Omental fat pad (tissue), 4 donors: ENCODE results near the gene SYCE3. TPM values are rescaled to one million over a fixed set of nuclear protein-coding genes. Genes with fewer than 3 reads are reported as not detected.

Experiments
- total RNA-seq, 4 donors: library from RNA; depleted of rRNA; stranded (reverse); fragments of >200 nt; gene quantifications; one replicate each; pipeline ENCODE4 v1.1.0, GENCODE V29; 2016

The SYCE3 gene
- total RNA-seq, 4 donors from 2014 or later: not detected

Other genes starting within 250 kb of the SYCE3 start
- gene DENND6B, start 235.9 kb downstream of the SYCE3 start, total RNA-seq: 1 to 10 TPM; 2.2 to 3.1 (median 2.7) TPM
- 10 to 100 TPM; 35.6 to 64.6 (median 41.7) TPM for gene PPP6R2, start 219.6 kb downstream of the SYCE3 start, total RNA-seq
- gene SBF1, start 87.9 kb downstream of the SYCE3 start, total RNA-seq: 10 to 100 TPM; 37.5 to 66.8 (median 43.8) TPM
- gene ADM2, start 81.4 kb downstream of the SYCE3 start, total RNA-seq: under 1 TPM in 1 of 4 donors, not detected in 3; 0.12 TPM
- gene MIOX, start 76.1 kb downstream of the SYCE3 start, total RNA-seq: not detected
- 10 to 100 TPM; 50.8 to 54.9 (median 51.7) TPM for gene LMF2, start 55.2 kb downstream of the SYCE3 start, total RNA-seq
- gene NCAPH2, start 54.7 kb downstream of the SYCE3 start, total RNA-seq: 10 to 100 TPM; 27.7 to 48.2 (median 29.5) TPM
- 10 to 100 TPM in 2 of 4 donors, 1 to 10 TPM in 2; 2.8 to 15.0 (median 9.2) TPM for gene SCO2, start 37.3 kb downstream of the SYCE3 start, total RNA-seq
- 100 to 1,000 TPM in 3 of 4 donors, 10 to 100 TPM in 1; 47.9 to 212 (median 144) TPM for gene TYMP, start 32.9 kb downstream of the SYCE3 start, total RNA-seq
- under 1 TPM in 1 of 4 donors, not detected in 3; 0.48 TPM for gene KLHDC7B, start 17.0 kb downstream of the SYCE3 start, total RNA-seq
- 10 to 100 TPM in 3 of 4 donors, 1 to 10 TPM in 1; 4.9 to 29.2 (median 10.8) TPM for gene CPT1B, start 15.5 kb upstream of the SYCE3 start, total RNA-seq
- 10 to 100 TPM; 28.3 to 85.6 (median 34.9) TPM for gene CHKB, start 19.9 kb upstream of the SYCE3 start, total RNA-seq
- gene MAPK8IP2, start 37.9 kb upstream of the SYCE3 start, total RNA-seq: 1 to 10 TPM; 1.6 to 3.1 (median 2.4) TPM
- 10 to 100 TPM; 29.9 to 43.5 (median 36.1) TPM for gene ARSA, start 65.2 kb upstream of the SYCE3 start, total RNA-seq
- gene SHANK3, start 109.9 kb upstream of the SYCE3 start, total RNA-seq: 10 to 100 TPM in 3 of 4 donors, 1 to 10 TPM in 1; 3.3 to 61.3 (median 19.4) TPM
- 1 to 10 TPM in 1 of 4 donors, under 1 TPM in 1, not detected in 2; 0.72 to 1.7 TPM for gene ACR, start 175.3 kb upstream of the SYCE3 start, total RNA-seq
- 10 to 100 TPM; 13.3 to 18.8 (median 16.6) TPM for gene RABL2B, start 220.7 kb upstream of the SYCE3 start, total RNA-seq